CD14-positive monocyte (primary cell): ENCODE measurements around the gene LIMK2. TPM values are rescaled to one million over a fixed set of nuclear protein-coding genes. Genes with fewer than 3 reads are reported as not detected.
"Not testable (repeated sequence)": the region's sequence is repeated elsewhere in the genome, so short reads cannot be mapped to it uniquely, and the experiment has no call there.

Experiments
- DNase-seq, 3 donors: peaks; one replicate each; pipeline ENCODE4 v3.0.0-alpha.2; 2011 to 2022
- H2AFZ ChIP-seq: 2 replicates; pipeline ENCODE4 v1.6.0; 2012; ENCODE audit warnings: mild to moderate bottlenecking, low read depth, low read length, inconsistent platforms; ENCODE audit not compliant: insufficient read depth, poor library complexity, severe bottlenecking
- H3K27ac ChIP-seq, 2 donors: 1 replicate in 1 of 2; 2 replicates in 1 of 2; pipeline ENCODE4 v1.5.1; 2012 to 2013; ENCODE audit warnings: low read length in 2 of 2, control low read depth in 1 of 2, inconsistent platforms in 1 of 2, low read depth in 1 of 2, mild to moderate bottlenecking in 1 of 2
- H3K27me3 ChIP-seq, 2 donors: one replicate each; pipeline versions ENCODE4 v1.6.0 to v1.6.1; 2011 to 2013; ENCODE audit warnings: low read length in 2 of 2; ENCODE audit not compliant: control insufficient read depth in 2 of 2, insufficient read depth in 2 of 2
- H3K36me3 ChIP-seq, 2 donors: replicated peaks in 1 of 2; 1 replicate in 1 of 2; 2 replicates in 1 of 2; pipeline versions ENCODE4 v1.5.1 to v1.6.1; 2012 to 2013; ENCODE audit warnings: low read length in 2 of 2, control low read depth in 1 of 2, inconsistent platforms in 1 of 2, mild to moderate bottlenecking in 1 of 2; ENCODE audit not compliant: insufficient read depth in 2 of 2, control insufficient read depth in 1 of 2
- H3K4me1 ChIP-seq, 2 donors: 1 replicate in 1 of 2; 2 replicates in 1 of 2; pipeline versions ENCODE4 v1.5.1 to v1.6.1; 2012 to 2013; ENCODE audit warnings: low read length in 2 of 2, control low read depth in 1 of 2, inconsistent platforms in 1 of 2, mild to moderate bottlenecking in 1 of 2, moderate library complexity in 1 of 2; ENCODE audit not compliant: insufficient read depth in 2 of 2, control insufficient read depth in 1 of 2
- H3K4me2 ChIP-seq: replicated peaks from 2 replicates; pipeline ENCODE3; 2012; ENCODE audit warnings: low read length, moderate library complexity, mild to moderate bottlenecking; ENCODE audit not compliant: poor library complexity, severe bottlenecking; ENCODE audit errors: extremely low read depth
- H3K4me3 ChIP-seq, 3 experiments: fragments of 200-600 bp in 1 of 3; sonication (generic) in 1 of 3; replicated peaks in 1 of 3; 1 replicate in 2 of 3; 2 replicates in 1 of 3; pipeline ENCODE4 v1.5.1; 2011 to 2013; ENCODE audit warnings: low read length in 3 of 3, mild to moderate bottlenecking in 3 of 3, control low read depth in 2 of 3, low read depth in 2 of 3, inconsistent platforms in 1 of 3, moderate library complexity in 1 of 3
- H3K79me2 ChIP-seq: 2 replicates; pipeline ENCODE4 v1.6.0; 2012; ENCODE audit warnings: mild to moderate bottlenecking, control low read depth, inconsistent platforms, low read length, moderate library complexity; ENCODE audit not compliant: insufficient read depth
- H3K9ac ChIP-seq: 2 replicates; pipeline ENCODE4 v1.6.0; 2017; ENCODE audit warnings: low read length, mild to moderate bottlenecking; ENCODE audit not compliant: insufficient read depth, poor library complexity, severe bottlenecking
- H3K9me3 ChIP-seq, 2 donors: replicated peaks in 1 of 2; 1 replicate in 1 of 2; 2 replicates in 1 of 2; pipeline versions ENCODE4 v1.5.1 to v1.6.1; 2012 to 2013; ENCODE audit warnings: low read length in 2 of 2, control low read depth in 1 of 2; ENCODE audit not compliant: control insufficient read depth in 1 of 2, insufficient read depth in 1 of 2
- H4K20me1 ChIP-seq: 2 replicates; pipeline ENCODE4 v1.6.0; 2012; ENCODE audit warnings: mild to moderate bottlenecking, low read length, control low read depth, moderate library complexity; ENCODE audit not compliant: insufficient read depth
- H3K27ac Mint-ChIP-seq, 7 donors: one replicate each; pipeline ENCODE4 v1.8.0; 2020; ENCODE audit warnings: mild to moderate bottlenecking in 7 of 7, mixed read lengths in 7 of 7, moderate library complexity in 6 of 7, inconsistent platforms in 2 of 7
- H3K27me3 Mint-ChIP-seq, 3 donors: one replicate each; pipeline ENCODE4 v1.8.0; 2021 to 2022; ENCODE audit warnings: low read depth in 3 of 3, mild to moderate bottlenecking in 3 of 3, mixed read lengths in 3 of 3, moderate library complexity in 3 of 3, inconsistent platforms in 1 of 3
- H3K36me3 Mint-ChIP-seq, 2 donors: one replicate each; pipeline ENCODE4 v1.8.0; 2020; ENCODE audit warnings: mixed read lengths in 2 of 2, inconsistent platforms in 1 of 2, mild to moderate bottlenecking in 1 of 2
- H3K4me1 Mint-ChIP-seq: one replicate; pipeline ENCODE4 v1.8.0; 2020; ENCODE audit warnings: mild to moderate bottlenecking, mixed read lengths
- H3K4me3 Mint-ChIP-seq, 2 donors: one replicate each; pipeline ENCODE4 v1.8.0; 2020; ENCODE audit warnings: mild to moderate bottlenecking in 2 of 2, mixed read lengths in 2 of 2, moderate library complexity in 1 of 2
- H3K9me3 Mint-ChIP-seq, 7 donors: one replicate each; pipeline ENCODE4 v1.8.0; 2020 to 2022; ENCODE audit warnings: mixed read lengths in 7 of 7, mild to moderate bottlenecking in 6 of 7, moderate library complexity in 6 of 7, inconsistent platforms in 2 of 7
- WGBS: methylation state at CpG from one replicate; pipeline ENCODE4 v1.1.5; 2013; ENCODE audit warnings: missing lambda C conversion rate; ENCODE audit not compliant: insufficient coverage; 5-methylcytosine and 5-hydroxymethylcytosine counted together
- intact Hi-C, 2 donors: fragments of 100-400 bp; cut with micrococcal nuclease; formaldehyde crosslinking; loops; one replicate each; pipeline versions ENCODE4 v1.15.0 to v1.15.1; 2023
- polyA plus RNA-seq, 3 donors: library from polyadenylated mRNA; depleted of rRNA in 1 of 3; unstranded in 2 of 3; stranded (reverse) in 1 of 3; fragments of 300-500 nt in 2 of 3; fragments of >200 nt in 1 of 3; fragmentation: Illumina TruSeq in 2 of 3; gene quantifications; 1 replicate in 2 of 3; 2 replicates in 1 of 3; pipeline ENCODE4 v1.2.3, GENCODE V29; 2012 to 2021
- TF ChIP-seq, protein P1 (sequence below): fragments of 200-600 bp; IDR thresholded peaks from one replicate; pipeline ENCODE4 v1.8.0; 2022; ENCODE audit warnings: antibody characterized with exemption, mild to moderate bottlenecking

Gene LIMK2
- polyA plus RNA-seq, 3 donors = 5.5 to 14.2 (median 10.1) TPM

DNA sequence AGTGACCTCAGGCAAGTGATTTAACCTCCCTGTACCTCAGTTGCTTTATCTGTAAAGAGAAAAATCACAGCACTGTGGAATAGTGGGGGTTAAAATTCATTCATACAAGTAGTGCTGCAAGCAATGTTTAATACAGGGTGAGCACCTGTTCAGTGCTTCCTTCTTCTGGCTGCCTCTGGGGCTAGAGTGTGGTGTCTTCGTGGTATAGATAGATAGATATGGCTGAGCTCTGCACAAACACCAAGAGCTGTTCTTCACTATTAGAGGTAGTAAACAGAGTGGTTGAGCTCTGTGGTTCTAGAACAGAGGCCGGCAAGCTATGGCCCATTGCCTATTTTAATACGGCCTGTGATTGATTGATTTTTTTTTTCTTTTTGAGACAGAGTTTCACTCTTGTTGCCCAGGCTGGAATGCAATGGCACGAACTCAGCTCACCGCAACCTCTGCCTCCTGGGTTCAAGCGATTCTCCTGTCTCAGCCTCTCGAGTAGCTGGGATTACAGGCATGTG, 32.9 kb downstream of the LIMK2 start:
- no peak for DNase-seq
- Mint-ChIP-seq H3K36me3 (peaks cover 37 to 40% of the 10 kb centered on the region in 2 donors), H3K27me3 (peaks cover 0 to 2% (median 0%) of the 10 kb centered on the region in 3 donors), H3K27ac (no peak overlapping the region), H3K4me1 (peaks cover 19% of the 10 kb centered on the region), H3K4me3 (no peak overlapping the region), H3K9me3 (peaks cover 0 to 1% (median 0%) of the 10 kb centered on the region in 7 donors)
- H3K9me3 ChIP-seq = no peaks in the 10 kb centered on the region
- TF ChIP-seq, protein P1, sequence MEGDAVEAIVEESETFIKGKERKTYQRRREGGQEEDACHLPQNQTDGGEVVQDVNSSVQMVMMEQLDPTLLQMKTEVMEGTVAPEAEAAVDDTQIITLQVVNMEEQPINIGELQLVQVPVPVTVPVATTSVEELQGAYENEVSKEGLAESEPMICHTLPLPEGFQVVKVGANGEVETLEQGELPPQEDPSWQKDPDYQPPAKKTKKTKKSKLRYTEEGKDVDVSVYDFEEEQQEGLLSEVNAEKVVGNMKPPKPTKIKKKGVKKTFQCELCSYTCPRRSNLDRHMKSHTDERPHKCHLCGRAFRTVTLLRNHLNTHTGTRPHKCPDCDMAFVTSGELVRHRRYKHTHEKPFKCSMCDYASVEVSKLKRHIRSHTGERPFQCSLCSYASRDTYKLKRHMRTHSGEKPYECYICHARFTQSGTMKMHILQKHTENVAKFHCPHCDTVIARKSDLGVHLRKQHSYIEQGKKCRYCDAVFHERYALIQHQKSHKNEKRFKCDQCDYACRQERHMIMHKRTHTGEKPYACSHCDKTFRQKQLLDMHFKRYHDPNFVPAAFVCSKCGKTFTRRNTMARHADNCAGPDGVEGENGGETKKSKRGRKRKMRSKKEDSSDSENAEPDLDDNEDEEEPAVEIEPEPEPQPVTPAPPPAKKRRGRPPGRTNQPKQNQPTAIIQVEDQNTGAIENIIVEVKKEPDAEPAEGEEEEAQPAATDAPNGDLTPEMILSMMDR = no peak
- H3K79me2 ChIP-seq = peaks cover 21% of the 10 kb centered on the region
- H3K27ac ChIP-seq = no peak overlapping the region
- no peak overlapping the region for H2AFZ ChIP-seq
- H3K4me1 ChIP-seq = peaks cover 11 to 13% of the 10 kb centered on the region in 2 donors
- peaks cover 7 to 64% of the 10 kb centered on the region in 2 donors for H3K36me3 ChIP-seq
- peaks cover 39% of the 10 kb centered on the region for H4K20me1 ChIP-seq
- no peak overlapping the region for H3K4me3 ChIP-seq
- no peak overlapping the region for H3K4me2 ChIP-seq
- H3K9ac ChIP-seq = no peak overlapping the region
- intact Hi-C loops = no loop called here
- H3K27me3 ChIP-seq = no peaks in the 10 kb centered on the region
- 50% methylated on average over 3 of the region's 7 CpGs for WGBS

DNA sequence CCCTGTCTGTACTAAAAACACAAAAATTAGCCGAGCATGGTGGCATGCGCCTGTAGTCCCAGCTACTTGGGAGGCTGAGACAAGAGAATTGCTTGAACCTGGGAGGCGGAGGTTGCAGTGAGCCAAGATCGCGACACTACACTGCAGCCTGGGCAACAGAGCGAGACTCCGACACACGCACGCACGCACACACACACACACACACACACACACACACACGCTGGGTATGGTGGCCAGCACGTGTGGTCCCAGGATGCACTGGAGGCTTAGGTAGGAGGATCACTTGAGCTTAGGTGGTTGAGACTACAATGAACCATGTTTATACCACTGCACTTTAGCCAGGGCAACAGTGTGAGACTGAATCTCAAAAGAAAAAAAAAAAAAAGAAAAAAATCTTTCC, 33.9 kb downstream of the LIMK2 start:
- H3K27ac Mint-ChIP-seq = peak overlapping the region in 2 of 7 donors; percentile 46 to 55
- H3K4me3 Mint-ChIP-seq, H3K27ac ChIP-seq, H3K4me2 ChIP-seq, H3K27me3 ChIP-seq, DNase-seq, H2AFZ ChIP-seq, H3K27me3 Mint-ChIP-seq, H3K9me3 ChIP-seq, H3K9me3 Mint-ChIP-seq, H3K4me3 ChIP-seq, intact Hi-C loops, H3K9ac ChIP-seq: not testable (repeated sequence)
- peaks cover 19% of the 10 kb centered on the region for H3K4me1 Mint-ChIP-seq
- peaks cover 11 to 13% of the 10 kb centered on the region in 2 donors for H3K4me1 ChIP-seq
- peaks cover 39% of the 10 kb centered on the region for H4K20me1 ChIP-seq
- peaks cover 7 to 61% of the 10 kb centered on the region in 2 donors for H3K36me3 ChIP-seq
- 100% methylated on average over 1 of the region's 12 CpGs for WGBS
- peaks cover 35 to 44% of the 10 kb centered on the region in 2 donors for H3K36me3 Mint-ChIP-seq
- peaks cover 16% of the 10 kb centered on the region for H3K79me2 ChIP-seq
